A549 (cell line): ENCODE results near the gene ACAP1. TPM values are rescaled to one million over a fixed set of nuclear protein-coding genes. Genes with fewer than 3 reads are reported as not detected.

Experiments
- ATAC-seq, 2 experiments: fragments of 200-7000 bp in 1 of 2; fragments of >200 bp in 1 of 2; cut with Nextera tagmentation in 1 of 2; cut with Tn5 transposase in 1 of 2; 3 replicates each; pipeline versions ENCODE4 v1.8.0 to v1.9.1; 2018 to 2020; ENCODE audit warnings: mild to moderate bottlenecking in 1 of 2, moderate library complexity in 1 of 2
- CTCF ChIA-PET: fragments of 300-600 bp; sonication (Branson Sonifier 250); formaldehyde crosslinking; extraction: SDS; loops from one replicate; lab custom pipeline; 2021; ENCODE audit warnings: antibody characterized with exemption, inconsistent platforms; lab: Yijun Ruan, JAX
- POLR2A ChIA-PET: fragments of 350-600 bp; formaldehyde crosslinking; extraction: SDS; loops from one replicate; lab custom pipeline; 2021; ENCODE audit warnings: antibody characterized with exemption, inconsistent platforms; lab: Yijun Ruan, JAX
- DNase-seq, 2 experiments: peaks; one replicate each; pipeline versions ENCODE4 v3.0.0 to v3.0.0-alpha.2; 2011 to 2016; ENCODE audit warnings: low read depth in 1 of 2, low spot score in 1 of 2
- FAIRE-seq: peaks from 2 replicates; lab custom pipeline; 2011; peaks lifted over from hg19 to GRCh38; lab: Jason Lieb, UNC
- H3K27ac ChIP-seq, 2 experiments: fragments of >200 bp; sonication (Bioruptor Twin); formaldehyde crosslinking; 3 replicates each; pipeline ENCODE4 v1.5.1; 2016 to 2017
- H3K4me1 ChIP-seq: fragments of >200 bp; sonication (Bioruptor Twin); formaldehyde crosslinking; 3 replicates; pipeline ENCODE4 v1.6.1; 2016
- H3K4me2 ChIP-seq: fragments of >200 bp; sonication (Bioruptor Twin); formaldehyde crosslinking; 3 replicates; pipeline ENCODE4 v1.6.1; 2016
- H3K4me3 ChIP-seq: fragments of >200 bp; sonication (Bioruptor Twin); formaldehyde crosslinking; 3 replicates; pipeline ENCODE4 v1.5.1; 2016
- H3K9me3 ChIP-seq: fragments of >200 bp; sonication (Bioruptor Twin); formaldehyde crosslinking; 3 replicates; pipeline ENCODE4 v1.6.1; 2016
- HOXA7 ChIP-seq: fragments of 250-450 bp; sonication (Bioruptor Pico); IDR thresholded peaks from 2 replicates; pipeline ENCODE4 v1.5.0; 2020; ENCODE audit warnings: mild to moderate bottlenecking, moderate library complexity
- MAZ ChIP-seq: fragments of 150-350 bp; IDR thresholded peaks from 2 replicates; pipeline ENCODE4 v1.6.1; 2014; ENCODE audit warnings: antibody characterized with exemption, low read depth, low read length, borderline replicate concordance
- NFE2L2 ChIP-seq: fragments of 150-350 bp; conservative IDR thresholded peaks from 2 replicates; pipeline ENCODE4 v1.6.1; 2014; ENCODE audit warnings: low read length
- PHF8 ChIP-seq: fragments of 200-600 bp; sonication (generic); IDR thresholded peaks from 2 replicates; pipeline ENCODE4 v1.6.1; 2016; ENCODE audit warnings: low read depth, mild to moderate bottlenecking, antibody characterized with exemption, moderate library complexity, borderline replicate concordance
- RCOR1 ChIP-seq: fragments of 150-350 bp; IDR thresholded peaks from 2 replicates; pipeline ENCODE4 v1.6.1; 2014; ENCODE audit warnings: antibody characterized with exemption, low read length, low read depth
- ZFP36 ChIP-seq: fragments of 450-650 bp; IDR thresholded peaks from 2 replicates; pipeline ENCODE4 v1.6.1; 2014; ENCODE audit warnings: borderline replicate concordance; ENCODE audit not compliant: partially characterized antibody
- WGBS: methylation state at CpG from one replicate; pipeline ENCODE4 v1.1.6; 2017; ENCODE audit errors: missing lambda C conversion rate; 5-methylcytosine and 5-hydroxymethylcytosine counted together
- polyA plus RNA-seq, 4 experiments: library from polyadenylated mRNA; depleted of rRNA in 3 of 4; stranded (reverse); fragments of >200 nt; fragmentation: RNase III in 1 of 4; extraction: RNeasy Plus Mini Kit Qiagen cat#74134 plus additional on column Dnase treatment in 1 of 4; gene quantifications; 2 replicates in 3 of 4; 3 replicates in 1 of 4; pipeline ENCODE4 v1.2.3, GENCODE V29; 2011 to 2017
- TF ChIP-seq, protein P1 (sequence below): fragments of 250-450 bp; sonication (Bioruptor Pico); IDR thresholded peaks from 2 replicates; pipeline ENCODE4 v1.5.0; 2021; ENCODE audit warnings: mild to moderate bottlenecking, moderate library complexity, borderline replicate concordance
- TF ChIP-seq, protein P2 (sequence below): fragments of >200 bp; sonication (Bioruptor Twin); formaldehyde crosslinking; IDR thresholded peaks from 3 replicates; pipeline ENCODE4 v1.5.1; 2016
- TF ChIP-seq, protein P3 (sequence below): fragments of 200-600 bp; sonication (generic); IDR thresholded peaks from 2 replicates; pipeline ENCODE4 v1.6.1; 2016; ENCODE audit warnings: antibody characterized with exemption, mild to moderate bottlenecking, moderate library complexity

Gene ACAP1
- polyA plus RNA-seq, 2 of the 4 experiments (the other 2 are of a cell fraction), result 0.41 to 1.3 TPM

DNA sequence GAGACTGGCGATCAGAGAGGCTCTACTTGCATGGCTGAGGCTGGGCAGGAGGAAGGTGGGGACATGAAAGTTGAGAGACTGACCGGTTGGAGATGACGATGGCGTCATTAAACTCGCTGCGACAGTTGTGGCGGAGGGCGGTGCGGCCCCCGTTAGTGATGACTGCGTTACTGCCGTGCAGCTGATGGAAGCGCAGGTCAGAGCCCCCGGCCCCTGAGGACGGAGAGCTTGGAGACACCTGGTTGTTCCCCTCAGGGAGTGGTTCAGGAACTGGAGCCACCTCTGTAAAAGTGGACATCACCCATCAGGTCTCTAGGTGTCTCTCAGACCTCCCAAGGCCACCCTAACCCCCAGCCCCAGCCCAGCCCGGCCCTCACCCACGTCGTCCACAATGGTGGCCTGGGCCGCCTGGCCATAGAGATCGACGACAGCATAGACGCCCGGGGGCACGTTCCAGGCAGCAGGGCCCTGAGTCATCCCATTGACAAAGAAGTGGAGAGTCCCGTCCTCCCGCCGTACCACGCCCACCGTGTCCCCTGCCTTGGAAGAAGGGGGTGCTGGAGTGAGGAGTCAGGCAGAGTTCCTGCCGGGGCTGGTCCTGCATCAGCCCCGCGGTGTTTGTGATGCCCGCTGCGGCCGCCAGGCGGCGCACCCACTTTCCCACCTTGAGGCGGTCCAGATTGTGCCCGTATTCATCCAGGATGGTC lies 12.4 kb upstream of the ACAP1 start (continued):
- TF ChIP-seq, protein P1, sequence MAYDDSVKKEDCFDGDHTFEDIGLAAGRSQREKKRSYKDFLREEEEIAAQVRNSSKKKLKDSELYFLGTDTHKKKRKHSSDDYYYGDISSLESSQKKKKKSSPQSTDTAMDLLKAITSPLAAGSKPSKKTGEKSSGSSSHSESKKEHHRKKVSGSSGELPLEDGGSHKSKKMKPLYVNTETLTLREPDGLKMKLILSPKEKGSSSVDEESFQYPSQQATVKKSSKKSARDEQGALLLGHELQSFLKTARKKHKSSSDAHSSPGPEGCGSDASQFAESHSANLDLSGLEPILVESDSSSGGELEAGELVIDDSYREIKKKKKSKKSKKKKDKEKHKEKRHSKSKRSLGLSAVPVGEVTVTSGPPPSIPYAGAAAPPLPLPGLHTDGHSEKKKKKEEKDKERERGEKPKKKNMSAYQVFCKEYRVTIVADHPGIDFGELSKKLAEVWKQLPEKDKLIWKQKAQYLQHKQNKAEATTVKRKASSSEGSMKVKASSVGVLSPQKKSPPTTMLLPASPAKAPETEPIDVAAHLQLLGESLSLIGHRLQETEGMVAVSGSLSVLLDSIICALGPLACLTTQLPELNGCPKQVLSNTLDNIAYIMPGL (CRISPR knock-in tag), result no peak

DNA sequence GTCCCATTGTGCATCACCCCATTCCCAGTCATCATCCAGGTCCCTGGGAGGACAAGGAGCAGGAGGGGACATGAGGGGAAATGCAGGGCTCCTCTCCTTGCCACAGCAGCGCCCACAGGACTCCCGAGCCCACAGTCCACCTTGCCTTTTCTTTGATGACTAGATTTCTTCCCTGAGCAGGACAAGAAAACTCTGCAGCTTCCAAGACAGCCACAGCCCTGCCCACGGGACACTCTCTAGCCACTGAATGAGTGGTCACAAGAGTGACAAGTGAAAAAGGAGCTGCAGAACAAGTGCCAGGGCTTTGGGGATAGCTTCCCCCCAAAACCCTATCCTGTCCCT lies 11.9 kb upstream of the ACAP1 start:
- Histone ChIP-seq H3K4me2 (no peak overlapping the region), H3K4me1 (peaks cover 10% of the 10 kb centered on the region; the same call in 2 of the 3 replicates), H3K9me3 (no peaks in the 10 kb centered on the region), H3K27ac (no peak overlapping the region), H3K4me3 (no peak overlapping the region)
- WGBS, result 68% methylated on average over 3 of the region's 3 CpGs
- ATAC-seq (no peak), FAIRE-seq (no peak), DNase-seq (no peak)
- TF ChIP-seq, protein P2, sequence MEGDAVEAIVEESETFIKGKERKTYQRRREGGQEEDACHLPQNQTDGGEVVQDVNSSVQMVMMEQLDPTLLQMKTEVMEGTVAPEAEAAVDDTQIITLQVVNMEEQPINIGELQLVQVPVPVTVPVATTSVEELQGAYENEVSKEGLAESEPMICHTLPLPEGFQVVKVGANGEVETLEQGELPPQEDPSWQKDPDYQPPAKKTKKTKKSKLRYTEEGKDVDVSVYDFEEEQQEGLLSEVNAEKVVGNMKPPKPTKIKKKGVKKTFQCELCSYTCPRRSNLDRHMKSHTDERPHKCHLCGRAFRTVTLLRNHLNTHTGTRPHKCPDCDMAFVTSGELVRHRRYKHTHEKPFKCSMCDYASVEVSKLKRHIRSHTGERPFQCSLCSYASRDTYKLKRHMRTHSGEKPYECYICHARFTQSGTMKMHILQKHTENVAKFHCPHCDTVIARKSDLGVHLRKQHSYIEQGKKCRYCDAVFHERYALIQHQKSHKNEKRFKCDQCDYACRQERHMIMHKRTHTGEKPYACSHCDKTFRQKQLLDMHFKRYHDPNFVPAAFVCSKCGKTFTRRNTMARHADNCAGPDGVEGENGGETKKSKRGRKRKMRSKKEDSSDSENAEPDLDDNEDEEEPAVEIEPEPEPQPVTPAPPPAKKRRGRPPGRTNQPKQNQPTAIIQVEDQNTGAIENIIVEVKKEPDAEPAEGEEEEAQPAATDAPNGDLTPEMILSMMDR, result peak; percentile 36; the same call in 2 of the 3 replicates
- no peak for TF ChIP-seq NFE2L2
- POLR2A ChIA-PET, result no interaction called here
- CTCF ChIA-PET, result interaction anchor here (0.6 to 23.9 kb wide), 15 partner anchors 9 to 280 kb away, joined by 3 to 433 read pairs (median 3); partner anchors contain the start of genes ACAP1, GPS2 and SLC16A11

DNA sequence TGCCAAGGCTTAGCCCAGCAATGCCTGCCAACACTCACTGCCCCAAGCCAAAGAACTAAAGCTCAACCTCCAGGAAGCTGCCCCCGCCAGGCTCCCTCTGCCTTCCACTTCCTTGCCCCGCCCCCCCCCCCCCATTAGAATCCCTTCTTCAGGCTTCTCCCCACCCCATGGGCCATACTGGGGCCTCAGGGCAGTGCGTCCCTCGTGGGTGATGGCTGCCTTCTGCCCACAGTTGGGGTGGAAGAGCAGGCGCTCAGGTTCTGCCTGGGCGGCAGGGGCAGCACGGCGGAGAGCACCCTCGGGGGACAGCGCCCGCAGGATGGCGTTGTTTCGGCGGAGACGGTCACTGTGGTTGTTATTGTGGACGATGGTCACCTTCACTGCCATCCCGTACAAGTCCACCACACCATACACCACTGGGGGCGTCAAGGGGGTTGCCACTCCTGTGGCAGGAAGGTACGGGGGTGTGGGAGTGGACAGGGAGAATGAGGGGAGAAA lies 11.2 kb upstream of the ACAP1 start:
- WGBS, result 96% methylated on average over 18 of the region's 19 CpGs
- FAIRE-seq (no peak), DNase-seq (no peak), ATAC-seq (no peak)
- POLR2A ChIA-PET, result no interaction called here
- H3K4me3 ChIP-seq, result no peak overlapping the region
- CTCF ChIA-PET, result interaction anchor here (0.6 to 23.9 kb wide), 17 partner anchors 10 to 280 kb away, joined by 3 to 433 read pairs (median 4); partner anchors contain the start of genes ACAP1, GPS2, SLC16A11 and SLC2A4
- no peak overlapping the region for H3K4me2 ChIP-seq
- peaks cover 10% of the 10 kb centered on the region; the same call in 2 of the 3 replicates for H3K4me1 ChIP-seq
- H3K9me3 ChIP-seq, result no peaks in the 10 kb centered on the region
- H3K27ac ChIP-seq, result no peak overlapping the region
- no peak for TF ChIP-seq PHF8
- no peak for TF ChIP-seq HOXA7 (CRISPR knock-in tag)
- no peak for TF ChIP-seq MAZ
- no peak for TF ChIP-seq ZFP36
- no peak for TF ChIP-seq RCOR1
- TF ChIP-seq, protein P1 (CRISPR knock-in tag), result no peak
- TF ChIP-seq, protein P3, sequence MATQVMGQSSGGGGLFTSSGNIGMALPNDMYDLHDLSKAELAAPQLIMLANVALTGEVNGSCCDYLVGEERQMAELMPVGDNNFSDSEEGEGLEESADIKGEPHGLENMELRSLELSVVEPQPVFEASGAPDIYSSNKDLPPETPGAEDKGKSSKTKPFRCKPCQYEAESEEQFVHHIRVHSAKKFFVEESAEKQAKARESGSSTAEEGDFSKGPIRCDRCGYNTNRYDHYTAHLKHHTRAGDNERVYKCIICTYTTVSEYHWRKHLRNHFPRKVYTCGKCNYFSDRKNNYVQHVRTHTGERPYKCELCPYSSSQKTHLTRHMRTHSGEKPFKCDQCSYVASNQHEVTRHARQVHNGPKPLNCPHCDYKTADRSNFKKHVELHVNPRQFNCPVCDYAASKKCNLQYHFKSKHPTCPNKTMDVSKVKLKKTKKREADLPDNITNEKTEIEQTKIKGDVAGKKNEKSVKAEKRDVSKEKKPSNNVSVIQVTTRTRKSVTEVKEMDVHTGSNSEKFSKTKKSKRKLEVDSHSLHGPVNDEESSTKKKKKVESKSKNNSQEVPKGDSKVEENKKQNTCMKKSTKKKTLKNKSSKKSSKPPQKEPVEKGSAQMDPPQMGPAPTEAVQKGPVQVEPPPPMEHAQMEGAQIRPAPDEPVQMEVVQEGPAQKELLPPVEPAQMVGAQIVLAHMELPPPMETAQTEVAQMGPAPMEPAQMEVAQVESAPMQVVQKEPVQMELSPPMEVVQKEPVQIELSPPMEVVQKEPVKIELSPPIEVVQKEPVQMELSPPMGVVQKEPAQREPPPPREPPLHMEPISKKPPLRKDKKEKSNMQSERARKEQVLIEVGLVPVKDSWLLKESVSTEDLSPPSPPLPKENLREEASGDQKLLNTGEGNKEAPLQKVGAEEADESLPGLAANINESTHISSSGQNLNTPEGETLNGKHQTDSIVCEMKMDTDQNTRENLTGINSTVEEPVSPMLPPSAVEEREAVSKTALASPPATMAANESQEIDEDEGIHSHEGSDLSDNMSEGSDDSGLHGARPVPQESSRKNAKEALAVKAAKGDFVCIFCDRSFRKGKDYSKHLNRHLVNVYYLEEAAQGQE, result no peak
